Measurements from ENCODE around the gene KLRC4.
"Not testable (repeated sequence)": the region's sequence is repeated elsewhere in the genome, so short reads cannot be mapped to it uniquely, and the experiment has no call there.

KLRC4 gene

GRCh38 chr12:10396176-10396575 lies 13.4 kb downstream of the KLRC4 start:
- not testable (repeated sequence) for DNase-seq

GRCh38 chr12:10395390-10395998 lies 14.1 kb downstream of the KLRC4 start:
- DNase-seq, result no peak

GRCh38 chr12:10394531-10395152 lies 14.9 kb downstream of the KLRC4 start:
- not testable (repeated sequence) for DNase-seq

- no peak for DNase-seq
These were observed 16.3 kb downstream of the KLRC4 start for GRCh38 chr12:10393291-10393690.

GRCh38 chr12:10392394-10392930 lies 17.1 kb downstream of the KLRC4 start:
- no peak for DNase-seq

- DNase-seq, result not testable (repeated sequence)
These were observed 18.6 kb downstream of the KLRC4 start for GRCh38 chr12:10390991-10391390.

- DNase-seq, result no peak
These were observed 19.7 kb downstream of the KLRC4 start, which contains the start of gene KLRK1 for GRCh38 chr12:10389904-10390303. Gene KLRK1 (minus strand): TSS chr12:10390041. CDS start chr12:10388810, 1,231 bp downstream.

- DNase-seq, result no peak
These were observed 20.7 kb downstream of the KLRC4 start for GRCh38 chr12:10388624-10389413.

GRCh38 chr12:10387498-10387897 lies 22.1 kb downstream of the KLRC4 start:
- not testable (repeated sequence) for DNase-seq

GRCh38 chr12:10386857-10387256 lies 22.7 kb downstream of the KLRC4 start:
- DNase-seq, result no peak

GRCh38 chr12:10385166-10385613 lies 24.4 kb downstream of the KLRC4 start:
- no peak for DNase-seq

GRCh38 chr12:10384191-10384590 lies 25.4 kb downstream of the KLRC4 start:
- no peak for DNase-seq

GRCh38 chr12:10381928-10382628 lies 27.5 kb downstream of the KLRC4 start:
- no peak for DNase-seq

- not testable (repeated sequence) for DNase-seq
These were observed 30.8 kb downstream of the KLRC4 start for GRCh38 chr12:10378737-10379136.

GRCh38 chr12:10374624-10375018 lies 34.9 kb downstream of the KLRC4 start:
- no peak for DNase-seq

- DNase-seq, result no peak
These were observed 37.0 kb downstream of the KLRC4 start for GRCh38 chr12:10372559-10372958.

- not testable (repeated sequence) for DNase-seq
These were observed 37.5 kb downstream of the KLRC4 start for GRCh38 chr12:10371893-10372535.

GRCh38 chr12:10369557-10370415 lies 39.8 kb downstream of the KLRC4 start:
- DNase-seq, result no peak

GRCh38 chr12:10368206-10369171 lies 41.1 kb downstream of the KLRC4 start:
- no peak for DNase-seq

GRCh38 chr12:10367714-10368113 lies 41.8 kb downstream of the KLRC4 start:
- DNase-seq, result not testable (repeated sequence)
